HCT116 (cell line): ENCODE measurements around the gene BDNF.

Experiments used
- EGR1 ChIP-seq: IDR thresholded peaks from 2 replicates; pipeline ENCODE4 v1.6.1; 2012; ENCODE audit warnings: low read depth
- EZH2 ChIP-seq: fragments of 200-600 bp; sonication (generic); IDR thresholded peaks from 2 replicates; pipeline ENCODE4 v1.6.1; 2017; ENCODE audit warnings: antibody characterized with exemption, mixed run types
- JUND ChIP-seq: IDR thresholded peaks from 2 replicates; pipeline ENCODE4 v1.6.1; 2012
- POLR2A ChIP-seq: IDR thresholded peaks from 2 replicates; pipeline ENCODE4 v1.7.0; 2011; ENCODE audit warnings: borderline replicate concordance; ENCODE audit not compliant: insufficient read depth, insufficient read length; ENCODE audit errors: extremely low read depth
- YY1 ChIP-seq: IDR thresholded peaks from 2 replicates; pipeline ENCODE4 v1.6.1; 2011; ENCODE audit warnings: low read length, low read depth, moderate library complexity, mild to moderate bottlenecking; ENCODE audit not compliant: insufficient replicate concordance; ENCODE audit errors: extremely low read depth
- ZNF274 ChIP-seq: fragments of 200-500 bp; sonication (Bioruptor generic); IDR thresholded peaks from 2 replicates; pipeline ENCODE4 v1.6.1; 2014; ENCODE audit warnings: mild to moderate bottlenecking, low read depth, low read length, inconsistent platforms
- TF ChIP-seq, protein P1 (sequence below), 3 experiments: fragments of 200-600 bp in 1 of 3; sonication (generic) in 1 of 3; IDR thresholded peaks in 2 of 3; conservative IDR thresholded peaks in 1 of 3; 2 replicates each; pipeline ENCODE4 v1.5.1; 2012 to 2017; ENCODE audit warnings: low read depth in 2 of 3, low read length in 2 of 3, antibody characterized with exemption in 1 of 3, borderline replicate concordance in 1 of 3, control low read depth in 1 of 3, mild to moderate bottlenecking in 1 of 3, mixed read lengths in 1 of 3, mixed run types in 1 of 3, moderate library complexity in 1 of 3; ENCODE audit not compliant: insufficient read depth in 1 of 3

DNA sequence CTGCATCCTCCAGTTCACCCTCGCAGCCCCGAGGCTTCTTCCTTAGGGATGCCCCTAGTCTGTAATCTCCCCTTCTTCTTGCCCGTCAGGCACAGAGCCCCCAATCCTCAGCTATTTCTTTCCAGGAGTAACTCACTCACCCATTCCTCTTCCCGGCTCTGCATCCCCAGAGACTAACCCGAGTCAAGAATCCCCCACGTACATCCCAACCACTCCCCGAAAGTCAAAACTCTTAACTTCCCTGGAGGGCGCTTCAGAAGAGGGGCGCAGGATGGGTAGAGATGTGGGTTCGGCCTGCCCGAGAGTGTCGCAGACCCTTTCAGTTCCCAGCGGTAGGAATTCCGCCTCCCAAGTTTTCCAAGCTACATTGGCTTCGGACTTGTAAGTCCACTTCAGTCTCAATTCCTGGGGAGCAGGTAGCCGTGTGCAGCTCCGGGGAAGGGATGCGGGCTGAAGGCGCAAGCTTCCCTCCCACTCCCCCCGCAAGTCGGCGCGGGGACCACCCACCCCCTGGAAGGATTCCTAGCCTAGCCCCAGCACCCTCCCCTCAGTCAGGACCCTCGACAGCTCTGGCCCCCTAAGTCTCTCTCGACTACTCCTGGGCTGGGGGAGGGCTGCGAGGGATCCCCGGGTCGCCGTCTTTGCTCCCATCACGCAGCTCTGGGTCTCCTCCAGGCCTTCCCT is 871 bp downstream of the BDNF start:
- TF ChIP-seq JUND (no peak), EZH2 (no peak), ZNF274 (no peak), EGR1 (no peak), POLR2A (no peak), YY1 (no peak)
- TF ChIP-seq, protein P1, sequence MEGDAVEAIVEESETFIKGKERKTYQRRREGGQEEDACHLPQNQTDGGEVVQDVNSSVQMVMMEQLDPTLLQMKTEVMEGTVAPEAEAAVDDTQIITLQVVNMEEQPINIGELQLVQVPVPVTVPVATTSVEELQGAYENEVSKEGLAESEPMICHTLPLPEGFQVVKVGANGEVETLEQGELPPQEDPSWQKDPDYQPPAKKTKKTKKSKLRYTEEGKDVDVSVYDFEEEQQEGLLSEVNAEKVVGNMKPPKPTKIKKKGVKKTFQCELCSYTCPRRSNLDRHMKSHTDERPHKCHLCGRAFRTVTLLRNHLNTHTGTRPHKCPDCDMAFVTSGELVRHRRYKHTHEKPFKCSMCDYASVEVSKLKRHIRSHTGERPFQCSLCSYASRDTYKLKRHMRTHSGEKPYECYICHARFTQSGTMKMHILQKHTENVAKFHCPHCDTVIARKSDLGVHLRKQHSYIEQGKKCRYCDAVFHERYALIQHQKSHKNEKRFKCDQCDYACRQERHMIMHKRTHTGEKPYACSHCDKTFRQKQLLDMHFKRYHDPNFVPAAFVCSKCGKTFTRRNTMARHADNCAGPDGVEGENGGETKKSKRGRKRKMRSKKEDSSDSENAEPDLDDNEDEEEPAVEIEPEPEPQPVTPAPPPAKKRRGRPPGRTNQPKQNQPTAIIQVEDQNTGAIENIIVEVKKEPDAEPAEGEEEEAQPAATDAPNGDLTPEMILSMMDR (IDR thresholded peaks at IDR 0.05 in 2 of 3, conservative IDR thresholded peaks at IDR 0.05 in 1 of 3; ENCODE audit: borderline replicate concordance in 1 of 3, insufficient read depth in 1 of 3, low read depth in 2 of 3, low read length in 2 of 3): no peak; a peak in 1 of 6 replicates
